CD14-positive monocyte (primary cell): Measurements from ENCODE around the gene PLAA. TPM values are rescaled to one million over a fixed set of nuclear protein-coding genes. Genes with fewer than 3 reads are reported as not detected.

Experiments
- DNase-seq, 3 donors: peaks; one replicate each; pipeline ENCODE4 v3.0.0-alpha.2; 2011 to 2022
- H2AFZ ChIP-seq: 2 replicates; pipeline ENCODE4 v1.6.0; 2012; ENCODE audit warnings: mild to moderate bottlenecking, low read depth, low read length, inconsistent platforms; ENCODE audit not compliant: insufficient read depth, poor library complexity, severe bottlenecking
- H3K27ac ChIP-seq, 2 donors: 1 replicate in 1 of 2; 2 replicates in 1 of 2; pipeline ENCODE4 v1.5.1; 2012 to 2013; ENCODE audit warnings: low read length in 2 of 2, control low read depth in 1 of 2, inconsistent platforms in 1 of 2, low read depth in 1 of 2, mild to moderate bottlenecking in 1 of 2
- H3K27me3 ChIP-seq, 2 donors: one replicate each; pipeline versions ENCODE4 v1.6.0 to v1.6.1; 2011 to 2013; ENCODE audit warnings: low read length in 2 of 2; ENCODE audit not compliant: control insufficient read depth in 2 of 2, insufficient read depth in 2 of 2
- H3K36me3 ChIP-seq, 2 donors: replicated peaks in 1 of 2; 1 replicate in 1 of 2; 2 replicates in 1 of 2; pipeline versions ENCODE4 v1.5.1 to v1.6.1; 2012 to 2013; ENCODE audit warnings: low read length in 2 of 2, control low read depth in 1 of 2, inconsistent platforms in 1 of 2, mild to moderate bottlenecking in 1 of 2; ENCODE audit not compliant: insufficient read depth in 2 of 2, control insufficient read depth in 1 of 2
- H3K4me1 ChIP-seq, 2 donors: 1 replicate in 1 of 2; 2 replicates in 1 of 2; pipeline versions ENCODE4 v1.5.1 to v1.6.1; 2012 to 2013; ENCODE audit warnings: low read length in 2 of 2, control low read depth in 1 of 2, inconsistent platforms in 1 of 2, mild to moderate bottlenecking in 1 of 2, moderate library complexity in 1 of 2; ENCODE audit not compliant: insufficient read depth in 2 of 2, control insufficient read depth in 1 of 2
- H3K4me2 ChIP-seq: replicated peaks from 2 replicates; pipeline ENCODE3; 2012; ENCODE audit warnings: low read length, moderate library complexity, mild to moderate bottlenecking; ENCODE audit not compliant: poor library complexity, severe bottlenecking; ENCODE audit errors: extremely low read depth
- H3K4me3 ChIP-seq, 3 experiments: fragments of 200-600 bp in 1 of 3; sonication (generic) in 1 of 3; replicated peaks in 1 of 3; 1 replicate in 2 of 3; 2 replicates in 1 of 3; pipeline ENCODE4 v1.5.1; 2011 to 2013; ENCODE audit warnings: low read length in 3 of 3, mild to moderate bottlenecking in 3 of 3, control low read depth in 2 of 3, low read depth in 2 of 3, inconsistent platforms in 1 of 3, moderate library complexity in 1 of 3
- H3K79me2 ChIP-seq: 2 replicates; pipeline ENCODE4 v1.6.0; 2012; ENCODE audit warnings: mild to moderate bottlenecking, control low read depth, inconsistent platforms, low read length, moderate library complexity; ENCODE audit not compliant: insufficient read depth
- H3K9ac ChIP-seq: 2 replicates; pipeline ENCODE4 v1.6.0; 2017; ENCODE audit warnings: low read length, mild to moderate bottlenecking; ENCODE audit not compliant: insufficient read depth, poor library complexity, severe bottlenecking
- H3K9me3 ChIP-seq, 2 donors: replicated peaks in 1 of 2; 1 replicate in 1 of 2; 2 replicates in 1 of 2; pipeline versions ENCODE4 v1.5.1 to v1.6.1; 2012 to 2013; ENCODE audit warnings: low read length in 2 of 2, control low read depth in 1 of 2; ENCODE audit not compliant: control insufficient read depth in 1 of 2, insufficient read depth in 1 of 2
- H4K20me1 ChIP-seq: 2 replicates; pipeline ENCODE4 v1.6.0; 2012; ENCODE audit warnings: mild to moderate bottlenecking, low read length, control low read depth, moderate library complexity; ENCODE audit not compliant: insufficient read depth
- H3K27ac Mint-ChIP-seq, 7 donors: one replicate each; pipeline ENCODE4 v1.8.0; 2020; ENCODE audit warnings: mild to moderate bottlenecking in 7 of 7, mixed read lengths in 7 of 7, moderate library complexity in 6 of 7, inconsistent platforms in 2 of 7
- H3K27me3 Mint-ChIP-seq, 3 donors: one replicate each; pipeline ENCODE4 v1.8.0; 2021 to 2022; ENCODE audit warnings: low read depth in 3 of 3, mild to moderate bottlenecking in 3 of 3, mixed read lengths in 3 of 3, moderate library complexity in 3 of 3, inconsistent platforms in 1 of 3
- H3K36me3 Mint-ChIP-seq, 2 donors: one replicate each; pipeline ENCODE4 v1.8.0; 2020; ENCODE audit warnings: mixed read lengths in 2 of 2, inconsistent platforms in 1 of 2, mild to moderate bottlenecking in 1 of 2
- H3K4me1 Mint-ChIP-seq: one replicate; pipeline ENCODE4 v1.8.0; 2020; ENCODE audit warnings: mild to moderate bottlenecking, mixed read lengths
- H3K4me3 Mint-ChIP-seq, 2 donors: one replicate each; pipeline ENCODE4 v1.8.0; 2020; ENCODE audit warnings: mild to moderate bottlenecking in 2 of 2, mixed read lengths in 2 of 2, moderate library complexity in 1 of 2
- H3K9me3 Mint-ChIP-seq, 7 donors: one replicate each; pipeline ENCODE4 v1.8.0; 2020 to 2022; ENCODE audit warnings: mixed read lengths in 7 of 7, mild to moderate bottlenecking in 6 of 7, moderate library complexity in 6 of 7, inconsistent platforms in 2 of 7
- WGBS: methylation state at CpG from one replicate; pipeline ENCODE4 v1.1.5; 2013; ENCODE audit warnings: missing lambda C conversion rate; ENCODE audit not compliant: insufficient coverage; 5-methylcytosine and 5-hydroxymethylcytosine counted together
- intact Hi-C, 2 donors: fragments of 100-400 bp; cut with micrococcal nuclease; formaldehyde crosslinking; loops; one replicate each; pipeline versions ENCODE4 v1.15.0 to v1.15.1; 2023
- polyA plus RNA-seq, 3 donors: library from polyadenylated mRNA; depleted of rRNA in 1 of 3; unstranded in 2 of 3; stranded (reverse) in 1 of 3; fragments of 300-500 nt in 2 of 3; fragments of >200 nt in 1 of 3; fragmentation: Illumina TruSeq in 2 of 3; gene quantifications; 1 replicate in 2 of 3; 2 replicates in 1 of 3; pipeline ENCODE4 v1.2.3, GENCODE V29; 2012 to 2021
- TF ChIP-seq, protein P1 (sequence below): fragments of 200-600 bp; IDR thresholded peaks from one replicate; pipeline ENCODE4 v1.8.0; 2022; ENCODE audit warnings: antibody characterized with exemption, mild to moderate bottlenecking

PLAA gene
- polyA plus RNA-seq, 3 donors = 13.3 to 19.3 (median 14.7) TPM

DNA sequence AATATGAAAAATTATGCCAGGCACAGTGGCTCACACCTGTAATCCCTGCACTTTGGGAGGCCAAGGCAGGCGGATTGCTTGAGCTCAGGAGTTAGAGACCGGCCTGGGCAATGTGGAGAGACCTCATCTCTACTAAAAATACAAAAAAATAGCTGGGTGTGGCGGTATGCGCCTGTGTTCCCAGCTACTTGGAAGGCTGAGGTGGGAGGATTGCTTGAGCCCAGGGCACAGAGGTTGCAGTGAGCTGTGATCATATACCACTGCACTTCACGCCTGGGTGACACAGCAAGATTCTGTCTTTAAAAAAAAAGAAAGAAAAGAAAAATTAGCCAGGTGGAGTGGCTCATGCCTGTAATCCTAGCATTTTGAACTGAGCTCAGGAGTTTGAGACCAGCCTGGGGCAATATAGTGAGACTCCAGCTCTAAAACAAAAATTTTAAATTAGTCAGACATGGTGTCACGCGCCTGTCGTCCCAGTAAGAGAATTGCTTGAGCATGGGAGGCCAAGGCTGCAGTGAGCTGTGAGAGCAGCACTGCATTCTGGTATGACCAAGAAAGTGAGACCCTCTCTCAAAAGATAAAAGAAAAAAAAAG is 18.0 kb downstream of the PLAA start:
- no peak overlapping the region for H3K27ac ChIP-seq
- Mint-ChIP-seq H3K4me1 (no peaks in the 10 kb centered on the region), H3K4me3 (no peak overlapping the region), H3K27me3 (peaks cover 0 to under 1% (median 0%) of the 10 kb centered on the region in 3 donors), H3K27ac (peak overlapping the region in 2 of 7 donors; percentile 32 to 84), H3K9me3 (peaks cover 0 to under 1% (median 0%) of the 10 kb centered on the region in 7 donors), H3K36me3 (peaks cover 42 to 69% of the 10 kb centered on the region in 2 donors)
- no peaks in the 10 kb centered on the region for H3K4me1 ChIP-seq
- TF ChIP-seq, protein P1, sequence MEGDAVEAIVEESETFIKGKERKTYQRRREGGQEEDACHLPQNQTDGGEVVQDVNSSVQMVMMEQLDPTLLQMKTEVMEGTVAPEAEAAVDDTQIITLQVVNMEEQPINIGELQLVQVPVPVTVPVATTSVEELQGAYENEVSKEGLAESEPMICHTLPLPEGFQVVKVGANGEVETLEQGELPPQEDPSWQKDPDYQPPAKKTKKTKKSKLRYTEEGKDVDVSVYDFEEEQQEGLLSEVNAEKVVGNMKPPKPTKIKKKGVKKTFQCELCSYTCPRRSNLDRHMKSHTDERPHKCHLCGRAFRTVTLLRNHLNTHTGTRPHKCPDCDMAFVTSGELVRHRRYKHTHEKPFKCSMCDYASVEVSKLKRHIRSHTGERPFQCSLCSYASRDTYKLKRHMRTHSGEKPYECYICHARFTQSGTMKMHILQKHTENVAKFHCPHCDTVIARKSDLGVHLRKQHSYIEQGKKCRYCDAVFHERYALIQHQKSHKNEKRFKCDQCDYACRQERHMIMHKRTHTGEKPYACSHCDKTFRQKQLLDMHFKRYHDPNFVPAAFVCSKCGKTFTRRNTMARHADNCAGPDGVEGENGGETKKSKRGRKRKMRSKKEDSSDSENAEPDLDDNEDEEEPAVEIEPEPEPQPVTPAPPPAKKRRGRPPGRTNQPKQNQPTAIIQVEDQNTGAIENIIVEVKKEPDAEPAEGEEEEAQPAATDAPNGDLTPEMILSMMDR = no peak
- intact Hi-C loops = no loop called here
- WGBS = 93% methylated on average over 3 of the region's 8 CpGs
- H3K79me2 ChIP-seq = peaks cover 10% of the 10 kb centered on the region
- H3K4me2 ChIP-seq = no peak overlapping the region
- peaks cover 56 to 88% of the 10 kb centered on the region in 2 donors for H3K36me3 ChIP-seq
- H3K27me3 ChIP-seq = no peaks in the 10 kb centered on the region
- no peak overlapping the region for H2AFZ ChIP-seq
- no peak overlapping the region for H3K4me3 ChIP-seq
- no peaks in the 10 kb centered on the region for H3K9me3 ChIP-seq
- no peak overlapping the region for H3K9ac ChIP-seq
- no peak for DNase-seq
- peaks cover 2% of the 10 kb centered on the region for H4K20me1 ChIP-seq

DNA sequence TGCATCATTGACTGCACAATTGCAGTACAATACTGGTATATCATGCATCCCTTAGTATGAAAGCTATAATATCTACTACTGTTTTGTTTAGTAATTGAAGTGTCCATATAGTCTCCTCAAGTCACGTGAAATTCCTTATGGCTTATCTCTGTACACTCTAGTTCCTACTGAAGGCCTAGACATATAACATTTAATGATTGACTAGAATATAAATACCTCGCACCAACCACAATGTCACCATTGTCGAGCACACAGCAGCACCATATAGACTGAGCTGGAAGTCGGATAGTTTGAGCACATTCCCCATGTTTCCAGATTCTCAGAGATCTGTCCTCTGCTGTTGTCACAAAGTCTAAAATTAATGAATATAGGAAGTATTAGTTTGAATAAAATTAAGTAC is 21.4 kb downstream of the PLAA start:
- no peaks in the 10 kb centered on the region for H3K4me1 ChIP-seq
- TF ChIP-seq, protein P1 = no peak
- H3K9ac ChIP-seq = no peak overlapping the region
- intact Hi-C loops = no loop called here
- H3K27ac Mint-ChIP-seq = no peak overlapping the region
- H3K27ac ChIP-seq = no peak overlapping the region
- H4K20me1 ChIP-seq = no peaks in the 10 kb centered on the region
- H3K9me3 Mint-ChIP-seq = peaks cover 0 to 1% (median 0%) of the 10 kb centered on the region in 7 donors
- H3K4me3 ChIP-seq = no peak overlapping the region
- no peaks in the 10 kb centered on the region for H3K27me3 ChIP-seq
- DNase-seq = no peak
- no peaks in the 10 kb centered on the region for H3K4me1 Mint-ChIP-seq
- no peak overlapping the region for H2AFZ ChIP-seq
- H3K79me2 ChIP-seq = no peaks in the 10 kb centered on the region
- no peaks in the 10 kb centered on the region for H3K9me3 ChIP-seq
- peaks cover 0 to 3% (median 0%) of the 10 kb centered on the region in 3 donors for H3K27me3 Mint-ChIP-seq
- no peak overlapping the region for H3K4me3 Mint-ChIP-seq
- no peak overlapping the region for H3K4me2 ChIP-seq
- no CpG with 5 or more reads among the region's 4 CpGs for WGBS
- H3K36me3 ChIP-seq = peaks cover 78 to 96% of the 10 kb centered on the region in 2 donors
- H3K36me3 Mint-ChIP-seq = peaks cover 66 to 79% of the 10 kb centered on the region in 2 donors
